AG10803 (cell line): Measurements from ENCODE around the gene CNNM1.
A peak's percentile ranks its signal among the peaks of the same experiment; 100 is the strongest.

Experiments
- DNase-seq: peaks from one replicate; pipeline ENCODE4 v3.0.0; 2010; ENCODE audit warnings: low read depth
- H3K4me3 ChIP-seq: 2 replicates; pipeline ENCODE4 v1.5.1; 2011; ENCODE audit warnings: mild to moderate bottlenecking, low read length, control low read depth
- TF ChIP-seq, protein P1 (sequence below): conservative IDR thresholded peaks from 2 replicates; pipeline ENCODE4 v1.5.1; 2011; ENCODE audit warnings: mild to moderate bottlenecking, low read length, control low read depth, inconsistent platforms

Gene CNNM1

GRCh38 chr10:99433378-99434020 is 104.3 kb downstream of the CNNM1 start:
- DNase-seq, result no peak

DNA sequence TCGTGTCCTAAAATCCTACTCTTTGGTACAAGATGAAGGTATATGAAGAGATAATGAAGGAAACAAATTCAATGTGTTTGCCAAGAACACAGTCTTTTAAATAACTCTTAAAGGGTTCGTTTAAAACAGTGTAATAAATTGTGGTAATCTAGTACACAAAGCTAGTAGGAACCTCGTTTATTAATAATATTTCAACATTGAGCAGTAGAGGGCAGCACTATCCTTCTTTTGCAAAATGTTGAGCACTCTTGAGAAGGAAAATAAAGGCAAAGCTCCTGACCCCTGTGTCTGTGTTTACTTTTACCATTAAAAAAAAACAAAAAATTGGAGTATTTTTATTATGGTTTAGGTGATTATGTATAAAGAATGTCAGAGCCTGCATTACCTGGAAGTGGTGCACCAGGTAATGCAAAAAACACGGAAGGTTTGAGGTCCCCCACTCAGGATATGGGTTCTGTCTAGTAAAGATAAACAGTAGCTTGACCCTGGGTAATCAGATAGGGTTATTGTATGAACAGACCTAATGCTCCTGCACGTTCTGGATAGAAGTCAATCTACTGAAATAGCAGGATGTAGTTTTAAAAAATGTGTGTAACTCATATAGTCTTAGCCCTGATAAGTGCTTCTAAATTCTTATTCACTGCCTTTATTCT is 107.0 kb downstream of the CNNM1 start:
- TF ChIP-seq, protein P1, sequence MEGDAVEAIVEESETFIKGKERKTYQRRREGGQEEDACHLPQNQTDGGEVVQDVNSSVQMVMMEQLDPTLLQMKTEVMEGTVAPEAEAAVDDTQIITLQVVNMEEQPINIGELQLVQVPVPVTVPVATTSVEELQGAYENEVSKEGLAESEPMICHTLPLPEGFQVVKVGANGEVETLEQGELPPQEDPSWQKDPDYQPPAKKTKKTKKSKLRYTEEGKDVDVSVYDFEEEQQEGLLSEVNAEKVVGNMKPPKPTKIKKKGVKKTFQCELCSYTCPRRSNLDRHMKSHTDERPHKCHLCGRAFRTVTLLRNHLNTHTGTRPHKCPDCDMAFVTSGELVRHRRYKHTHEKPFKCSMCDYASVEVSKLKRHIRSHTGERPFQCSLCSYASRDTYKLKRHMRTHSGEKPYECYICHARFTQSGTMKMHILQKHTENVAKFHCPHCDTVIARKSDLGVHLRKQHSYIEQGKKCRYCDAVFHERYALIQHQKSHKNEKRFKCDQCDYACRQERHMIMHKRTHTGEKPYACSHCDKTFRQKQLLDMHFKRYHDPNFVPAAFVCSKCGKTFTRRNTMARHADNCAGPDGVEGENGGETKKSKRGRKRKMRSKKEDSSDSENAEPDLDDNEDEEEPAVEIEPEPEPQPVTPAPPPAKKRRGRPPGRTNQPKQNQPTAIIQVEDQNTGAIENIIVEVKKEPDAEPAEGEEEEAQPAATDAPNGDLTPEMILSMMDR, result peak; percentile 60
- peak; percentile 58 for DNase-seq
- H3K4me3 ChIP-seq, result no peak overlapping the region

More at GRCh38 chr10:99433378-99434020, 104.3 kb downstream of the CNNM1 start:
- H3K4me3 ChIP-seq, result no peak overlapping the region
- TF ChIP-seq, protein P1, result no peak; the same call in 1 of the 2 replicates

- DNase-seq, result no peak
- TF ChIP-seq, protein P1, result no peak
- H3K4me3 ChIP-seq, result no peak overlapping the region
These were observed 109.7 kb downstream of the CNNM1 start for GRCh38 chr10:99438890-99439289.

DNA sequence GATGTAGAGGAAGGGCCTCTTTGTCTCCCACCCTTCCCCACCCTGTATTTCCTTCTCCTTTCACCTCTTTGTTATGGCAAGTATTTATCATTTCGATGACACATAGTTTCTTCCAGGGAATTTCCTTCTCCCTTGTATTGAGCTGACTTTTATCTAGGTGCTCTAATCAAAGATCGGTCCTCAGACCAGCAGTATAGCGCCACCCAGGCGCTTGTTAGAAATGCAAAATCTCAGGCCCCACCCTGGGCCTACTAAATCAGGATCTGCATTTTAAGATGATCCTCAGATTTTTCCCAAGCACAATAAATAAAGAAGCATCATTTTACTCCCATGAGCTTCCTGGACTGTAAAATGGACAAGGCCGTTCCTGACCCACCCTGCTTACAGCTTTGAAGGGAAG is 113.2 kb downstream of the CNNM1 start:
- no peak overlapping the region for H3K4me3 ChIP-seq
- TF ChIP-seq, protein P1, result no peak
- no peak for DNase-seq

- TF ChIP-seq, protein P1, result no peak
- DNase-seq, result no peak
These were observed 114.3 kb downstream of the CNNM1 start for GRCh38 chr10:99443500-99443899.

More at GRCh38 chr10:99443500-99443899, 114.3 kb downstream of the CNNM1 start:
- H3K4me3 ChIP-seq, result no peak overlapping the region
